A549 (cell line): ENCODE data around the gene ZNF655. TPM values are rescaled to one million over a fixed set of nuclear protein-coding genes. Genes with fewer than 3 reads are reported as not detected.

ENCODE experiments used
- ATAC-seq, 2 experiments: fragments of 200-7000 bp in 1 of 2; fragments of >200 bp in 1 of 2; cut with Nextera tagmentation in 1 of 2; cut with Tn5 transposase in 1 of 2; 3 replicates each; pipeline versions ENCODE4 v1.8.0 to v1.9.1; 2018 to 2020; ENCODE audit warnings: mild to moderate bottlenecking in 1 of 2, moderate library complexity in 1 of 2
- CTCF ChIA-PET: fragments of 300-600 bp; sonication (Branson Sonifier 250); formaldehyde crosslinking; extraction: SDS; loops from one replicate; lab custom pipeline; 2021; ENCODE audit warnings: antibody characterized with exemption, inconsistent platforms; lab: Yijun Ruan, JAX
- POLR2A ChIA-PET: fragments of 350-600 bp; formaldehyde crosslinking; extraction: SDS; loops from one replicate; lab custom pipeline; 2021; ENCODE audit warnings: antibody characterized with exemption, inconsistent platforms; lab: Yijun Ruan, JAX
- DNase-seq, 2 experiments: peaks; one replicate each; pipeline versions ENCODE4 v3.0.0 to v3.0.0-alpha.2; 2011 to 2016; ENCODE audit warnings: low read depth in 1 of 2, low spot score in 1 of 2
- FAIRE-seq: peaks from 2 replicates; lab custom pipeline; 2011; peaks lifted over from hg19 to GRCh38; lab: Jason Lieb, UNC
- H3K27ac ChIP-seq, 2 experiments: fragments of >200 bp; sonication (Bioruptor Twin); formaldehyde crosslinking; 3 replicates each; pipeline ENCODE4 v1.5.1; 2016 to 2017
- H3K4me1 ChIP-seq: fragments of >200 bp; sonication (Bioruptor Twin); formaldehyde crosslinking; 3 replicates; pipeline ENCODE4 v1.6.1; 2016
- H3K4me2 ChIP-seq: fragments of >200 bp; sonication (Bioruptor Twin); formaldehyde crosslinking; 3 replicates; pipeline ENCODE4 v1.6.1; 2016
- H3K4me3 ChIP-seq: fragments of >200 bp; sonication (Bioruptor Twin); formaldehyde crosslinking; 3 replicates; pipeline ENCODE4 v1.5.1; 2016
- H3K9me3 ChIP-seq: fragments of >200 bp; sonication (Bioruptor Twin); formaldehyde crosslinking; 3 replicates; pipeline ENCODE4 v1.6.1; 2016
- BHLHE40 ChIP-seq: IDR thresholded peaks from 2 replicates; pipeline ENCODE4 v1.6.1; 2012; ENCODE audit warnings: low read depth, low read length, inconsistent platforms
- CBX2 ChIP-seq: fragments of 200-600 bp; sonication (generic); IDR thresholded peaks from 2 replicates; pipeline ENCODE4 v1.6.1; 2016; ENCODE audit warnings: low read depth, mild to moderate bottlenecking, borderline replicate concordance
- CBX8 ChIP-seq: fragments of 200-600 bp; sonication (generic); IDR thresholded peaks from 2 replicates; pipeline ENCODE4 v1.6.1; 2016
- CHD2 ChIP-seq: fragments of 150-350 bp; IDR thresholded peaks from 2 replicates; pipeline ENCODE4 v1.6.1; 2014; ENCODE audit warnings: low read length; ENCODE audit not compliant: partially characterized antibody
- CHD4 ChIP-seq: fragments of 200-600 bp; sonication (generic); IDR thresholded peaks from 2 replicates; pipeline ENCODE4 v1.6.1; 2016; ENCODE audit warnings: antibody characterized with exemption, mild to moderate bottlenecking, borderline replicate concordance
- FOSL2 ChIP-seq, 2 experiments: fragments of 450-650 bp in 1 of 2; fragments of >200 bp in 1 of 2; sonication (Bioruptor Twin) in 1 of 2; formaldehyde crosslinking; IDR thresholded peaks; 2 replicates each; pipeline versions ENCODE4 v1.5.0 to v1.6.1; 2016 to 2020; ENCODE audit warnings: mild to moderate bottlenecking in 1 of 2, moderate library complexity in 1 of 2
- HEYL ChIP-seq: fragments of 250-450 bp; sonication (Bioruptor Pico); IDR thresholded peaks from 2 replicates; pipeline ENCODE4 v1.8.0; 2021; ENCODE audit warnings: mild to moderate bottlenecking, moderate library complexity
- HOXB13 ChIP-seq: fragments of 250-450 bp; sonication (Bioruptor Pico); IDR thresholded peaks from 2 replicates; pipeline ENCODE4 v1.5.0; 2020; ENCODE audit warnings: low read depth, mild to moderate bottlenecking, moderate library complexity
- HOXB5 ChIP-seq: fragments of 250-450 bp; sonication (Bioruptor Pico); IDR thresholded peaks from 2 replicates; pipeline ENCODE4 v1.5.0; 2020; ENCODE audit warnings: mild to moderate bottlenecking, moderate library complexity
- JUN ChIP-seq, 2 experiments: fragments of >200 bp; sonication (Bioruptor Twin); formaldehyde crosslinking; IDR thresholded peaks; 2 replicates in 1 of 2; 3 replicates in 1 of 2; pipeline ENCODE4 v1.6.1; 2016 to 2017
- JUNB ChIP-seq: fragments of >200 bp; sonication (Bioruptor Twin); formaldehyde crosslinking; IDR thresholded peaks from 2 replicates; pipeline ENCODE4 v1.6.1; 2016
- KDM1A ChIP-seq: fragments of 200-600 bp; sonication (generic); IDR thresholded peaks from 2 replicates; pipeline ENCODE4 v1.6.1; 2016; ENCODE audit warnings: low read depth, mild to moderate bottlenecking
- KDM5A ChIP-seq: fragments of 200-600 bp; sonication (generic); IDR thresholded peaks from 2 replicates; pipeline ENCODE4 v1.6.1; 2016; ENCODE audit warnings: antibody characterized with exemption, mild to moderate bottlenecking
- MYC ChIP-seq: IDR thresholded peaks from 2 replicates; pipeline ENCODE4 v1.6.1; 2012; ENCODE audit warnings: mild to moderate bottlenecking, inconsistent platforms, low read length, improper control_type of control experiment, borderline replicate concordance
- NFE2L2 ChIP-seq: fragments of 150-350 bp; conservative IDR thresholded peaks from 2 replicates; pipeline ENCODE4 v1.6.1; 2014; ENCODE audit warnings: low read length
- NPAS2 ChIP-seq: fragments of 250-450 bp; sonication (Bioruptor Pico); IDR thresholded peaks from 2 replicates; pipeline ENCODE4 v1.8.0; 2022; ENCODE audit warnings: mild to moderate bottlenecking, moderate library complexity, borderline replicate concordance
- NR3C1 ChIP-seq: fragments of >200 bp; sonication (Bioruptor Twin); formaldehyde crosslinking; IDR thresholded peaks from 3 replicates; pipeline ENCODE4 v1.6.1; 2017
- POLR2AphosphoS2 ChIP-seq: conservative IDR thresholded peaks from 2 replicates; pipeline ENCODE4 v1.6.1; 2012; ENCODE audit warnings: low read length, improper control_type of control experiment, inconsistent platforms
- RAD21 ChIP-seq, 2 experiments: fragments of >200 bp in 1 of 2; sonication (Bioruptor Twin) in 1 of 2; formaldehyde crosslinking in 1 of 2; IDR thresholded peaks in 1 of 2; conservative IDR thresholded peaks in 1 of 2; 2 replicates in 1 of 2; 3 replicates in 1 of 2; pipeline ENCODE4 v1.6.1; 2012 to 2018; ENCODE audit warnings: inconsistent platforms in 1 of 2
- RARB ChIP-seq: fragments of 250-450 bp; sonication (Bioruptor Pico); IDR thresholded peaks from 2 replicates; pipeline ENCODE4 v1.8.0; 2021; ENCODE audit warnings: mild to moderate bottlenecking, moderate library complexity
- RCOR1 ChIP-seq: fragments of 150-350 bp; IDR thresholded peaks from 2 replicates; pipeline ENCODE4 v1.6.1; 2014; ENCODE audit warnings: antibody characterized with exemption, low read length, low read depth
- RFX5 ChIP-seq: fragments of 450-650 bp; IDR thresholded peaks from 2 replicates; pipeline ENCODE4 v1.7.1; 2014; ENCODE audit warnings: antibody characterized with exemption, mild to moderate bottlenecking, moderate library complexity
- RNF2 ChIP-seq: fragments of 200-600 bp; sonication (generic); IDR thresholded peaks from 2 replicates; pipeline ENCODE4 v1.6.1; 2016; ENCODE audit warnings: low read depth, mild to moderate bottlenecking, antibody characterized with exemption, moderate library complexity, borderline replicate concordance
- TP53 ChIP-seq: fragments of 250-450 bp; sonication (Bioruptor Pico); IDR thresholded peaks from 2 replicates; pipeline ENCODE4 v1.5.0; 2021; ENCODE audit warnings: mild to moderate bottlenecking, moderate library complexity
- ZC3H11A ChIP-seq: fragments of 450-650 bp; IDR thresholded peaks from 2 replicates; pipeline ENCODE4 v1.6.1; 2014; ENCODE audit warnings: antibody characterized with exemption, mild to moderate bottlenecking
- ZFP36 ChIP-seq: fragments of 450-650 bp; IDR thresholded peaks from 2 replicates; pipeline ENCODE4 v1.6.1; 2014; ENCODE audit warnings: borderline replicate concordance; ENCODE audit not compliant: partially characterized antibody
- ZNF302 ChIP-seq: fragments of 250-450 bp; sonication (Bioruptor Pico); IDR thresholded peaks from 2 replicates; pipeline ENCODE4 v1.9.0; 2021; ENCODE audit warnings: inconsistent platforms, mild to moderate bottlenecking, moderate library complexity
- WGBS: methylation state at CpG from one replicate; pipeline ENCODE4 v1.1.6; 2017; ENCODE audit errors: missing lambda C conversion rate; 5-methylcytosine and 5-hydroxymethylcytosine counted together
- polyA plus RNA-seq, 4 experiments: library from polyadenylated mRNA; depleted of rRNA in 3 of 4; stranded (reverse); fragments of >200 nt; fragmentation: RNase III in 1 of 4; extraction: RNeasy Plus Mini Kit Qiagen cat#74134 plus additional on column Dnase treatment in 1 of 4; gene quantifications; 2 replicates in 3 of 4; 3 replicates in 1 of 4; pipeline ENCODE4 v1.2.3, GENCODE V29; 2011 to 2017
- TF ChIP-seq, protein P1 (sequence below): fragments of >200 bp; sonication (Bioruptor Twin); formaldehyde crosslinking; IDR thresholded peaks from 3 replicates; pipeline ENCODE4 v1.6.1; 2016
- TF ChIP-seq, protein P2 (sequence below): IDR thresholded peaks from 2 replicates; pipeline ENCODE4 v1.6.1; 2012; ENCODE audit warnings: low read depth, borderline replicate concordance
- TF ChIP-seq, protein P3 (sequence below): fragments of >200 bp; sonication (Bioruptor Twin); formaldehyde crosslinking; IDR thresholded peaks from 3 replicates; pipeline ENCODE4 v1.5.1; 2016
- TF ChIP-seq, protein P4 (sequence below): IDR thresholded peaks from 2 replicates; pipeline ENCODE4 v1.6.1; 2012

ZNF655 gene
- polyA plus RNA-seq, 2 of the 4 experiments (the other 2 are of a cell fraction), result 56.5 to 85.1 TPM

DNA sequence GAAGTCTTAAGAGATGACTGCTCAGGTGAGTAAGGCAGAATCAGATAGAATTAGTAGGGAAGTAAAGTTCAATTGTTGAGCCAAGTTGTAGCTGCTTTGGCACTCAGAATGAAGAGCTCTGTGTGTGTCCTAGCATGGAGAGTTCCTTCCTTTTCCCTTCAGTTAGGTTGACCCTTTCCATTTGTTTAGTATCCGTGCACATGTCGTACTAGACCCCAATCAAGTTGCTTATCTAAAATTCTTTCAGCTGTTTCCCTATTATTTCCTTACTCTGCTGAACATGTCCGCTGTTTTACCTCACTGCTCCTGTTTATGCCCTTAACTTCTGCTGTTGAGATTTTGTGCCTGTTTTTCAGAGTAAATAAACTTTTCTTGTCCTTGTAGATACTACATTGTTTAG is 13.3 kb downstream of the ZNF655 start:
- FAIRE-seq, result no peak
- POLR2A ChIA-PET, result no interaction called here

DNA sequence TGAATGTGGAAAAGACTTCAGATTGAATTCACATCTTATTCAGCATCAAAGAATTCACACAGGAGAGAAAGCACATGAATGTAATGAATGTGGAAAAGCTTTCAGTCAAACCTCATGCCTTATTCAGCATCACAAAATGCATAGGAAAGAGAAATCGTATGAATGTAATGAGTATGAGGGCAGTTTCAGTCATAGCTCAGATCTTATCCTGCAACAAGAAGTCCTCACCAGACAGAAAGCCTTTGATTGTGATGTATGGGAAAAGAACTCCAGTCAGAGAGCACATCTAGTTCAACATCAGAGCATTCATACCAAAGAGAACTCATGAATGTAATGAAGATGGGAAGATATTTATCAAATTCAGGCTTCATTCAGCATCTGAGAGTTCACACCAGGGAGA is 14.8 kb downstream of the ZNF655 start:
- ATAC-seq (no peak), DNase-seq (no peak), FAIRE-seq (no peak)
- H3K4me1 ChIP-seq, result no peaks in the 10 kb centered on the region
- no peaks in the 10 kb centered on the region for H3K9me3 ChIP-seq
- WGBS, result 92% methylated on average over 1 of the region's 1 CpG
- no peak overlapping the region for H3K4me2 ChIP-seq
- CTCF ChIA-PET, result no interaction called here
- no peak for TF ChIP-seq HOXB5
- no peak for TF ChIP-seq KDM1A
- TF ChIP-seq ZC3H11A, result no peak
- no peak for TF ChIP-seq CBX2
- TF ChIP-seq, protein P1, sequence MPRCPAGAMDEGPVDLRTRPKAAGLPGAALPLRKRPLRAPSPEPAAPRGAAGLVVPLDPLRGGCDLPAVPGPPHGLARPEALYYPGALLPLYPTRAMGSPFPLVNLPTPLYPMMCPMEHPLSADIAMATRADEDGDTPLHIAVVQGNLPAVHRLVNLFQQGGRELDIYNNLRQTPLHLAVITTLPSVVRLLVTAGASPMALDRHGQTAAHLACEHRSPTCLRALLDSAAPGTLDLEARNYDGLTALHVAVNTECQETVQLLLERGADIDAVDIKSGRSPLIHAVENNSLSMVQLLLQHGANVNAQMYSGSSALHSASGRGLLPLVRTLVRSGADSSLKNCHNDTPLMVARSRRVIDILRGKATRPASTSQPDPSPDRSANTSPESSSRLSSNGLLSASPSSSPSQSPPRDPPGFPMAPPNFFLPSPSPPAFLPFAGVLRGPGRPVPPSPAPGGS, result no peak
- no peak for TF ChIP-seq RARB
- TF ChIP-seq POLR2AphosphoS2, result no peak
- no peak for TF ChIP-seq ZFP36
- TF ChIP-seq RNF2, result no peak
- no peak for TF ChIP-seq CBX8
- TF ChIP-seq JUN (IDR thresholded peaks at IDR 0.05), result no peak
- TF ChIP-seq MYC, result no peak
- no peak for TF ChIP-seq FOSL2 (IDR thresholded peaks at IDR 0.05)
- TF ChIP-seq FOSL2 (CRISPR knock-in tag; IDR thresholded peaks at IDR 0.05), result no peak
- no peak overlapping the region for H3K27ac ChIP-seq
- POLR2A ChIA-PET, result no interaction called here
- no peak overlapping the region for H3K4me3 ChIP-seq

More for the DNA sequence above, 13.3 kb downstream of the ZNF655 start:
- no peaks in the 10 kb centered on the region for H3K4me1 ChIP-seq
- DNase-seq (no peak), ATAC-seq (no peak)
- CTCF ChIA-PET, result interaction anchor here (0.9 to 2.2 kb wide), 3 partner anchors 14 to 122 kb away, joined by 3 to 4 read pairs (median 4); no protein-coding TSS in a partner anchor
- no peaks in the 10 kb centered on the region for H3K9me3 ChIP-seq
- WGBS, result 94% methylated on average over 3 of the region's 3 CpGs
- H3K4me2 ChIP-seq, result no peak overlapping the region
- no peak overlapping the region for H3K27ac ChIP-seq
- TF ChIP-seq JUN (IDR thresholded peaks at IDR 0.05) (no peak), RCOR1 (no peak), NPAS2 (CRISPR knock-in tag) (no peak), ZNF302 (CRISPR knock-in tag) (no peak), TP53 (CRISPR knock-in tag) (no peak), NFE2L2 (no peak), POLR2AphosphoS2 (no peak), BHLHE40 (no peak), RNF2 (no peak), RARB (no peak)
- TF ChIP-seq, protein P2, sequence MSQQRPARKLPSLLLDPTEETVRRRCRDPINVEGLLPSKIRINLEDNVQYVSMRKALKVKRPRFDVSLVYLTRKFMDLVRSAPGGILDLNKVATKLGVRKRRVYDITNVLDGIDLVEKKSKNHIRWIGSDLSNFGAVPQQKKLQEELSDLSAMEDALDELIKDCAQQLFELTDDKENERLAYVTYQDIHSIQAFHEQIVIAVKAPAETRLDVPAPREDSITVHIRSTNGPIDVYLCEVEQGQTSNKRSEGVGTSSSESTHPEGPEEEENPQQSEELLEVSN, result no peak
- TF ChIP-seq, protein P3, sequence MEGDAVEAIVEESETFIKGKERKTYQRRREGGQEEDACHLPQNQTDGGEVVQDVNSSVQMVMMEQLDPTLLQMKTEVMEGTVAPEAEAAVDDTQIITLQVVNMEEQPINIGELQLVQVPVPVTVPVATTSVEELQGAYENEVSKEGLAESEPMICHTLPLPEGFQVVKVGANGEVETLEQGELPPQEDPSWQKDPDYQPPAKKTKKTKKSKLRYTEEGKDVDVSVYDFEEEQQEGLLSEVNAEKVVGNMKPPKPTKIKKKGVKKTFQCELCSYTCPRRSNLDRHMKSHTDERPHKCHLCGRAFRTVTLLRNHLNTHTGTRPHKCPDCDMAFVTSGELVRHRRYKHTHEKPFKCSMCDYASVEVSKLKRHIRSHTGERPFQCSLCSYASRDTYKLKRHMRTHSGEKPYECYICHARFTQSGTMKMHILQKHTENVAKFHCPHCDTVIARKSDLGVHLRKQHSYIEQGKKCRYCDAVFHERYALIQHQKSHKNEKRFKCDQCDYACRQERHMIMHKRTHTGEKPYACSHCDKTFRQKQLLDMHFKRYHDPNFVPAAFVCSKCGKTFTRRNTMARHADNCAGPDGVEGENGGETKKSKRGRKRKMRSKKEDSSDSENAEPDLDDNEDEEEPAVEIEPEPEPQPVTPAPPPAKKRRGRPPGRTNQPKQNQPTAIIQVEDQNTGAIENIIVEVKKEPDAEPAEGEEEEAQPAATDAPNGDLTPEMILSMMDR, result no peak
- H3K4me3 ChIP-seq, result no peak overlapping the region

DNA sequence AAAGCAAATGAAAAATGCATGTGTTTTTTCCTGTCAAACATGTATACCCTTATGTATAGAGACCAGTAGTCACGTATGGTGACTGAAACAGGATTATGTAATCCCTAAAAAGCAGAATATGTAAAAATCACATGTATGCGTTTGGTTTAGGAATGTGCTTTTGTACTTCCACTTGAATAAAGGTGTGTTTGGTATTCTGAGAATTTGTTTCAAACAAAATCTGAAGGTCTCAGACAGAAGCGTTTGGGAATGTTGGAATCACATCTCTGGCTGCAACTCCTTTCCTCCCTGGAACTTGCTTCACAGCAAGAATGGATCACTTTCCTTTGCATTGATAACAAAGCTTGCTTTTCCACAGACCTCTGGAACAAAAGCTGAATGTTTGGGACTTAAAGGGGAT is 17.8 kb downstream of the ZNF655 start:
- H3K9me3 ChIP-seq, result no peaks in the 10 kb centered on the region
- FAIRE-seq, result no peak
- no peak overlapping the region for H3K27ac ChIP-seq
- no peak for DNase-seq
- H3K4me1 ChIP-seq, result no peaks in the 10 kb centered on the region
- ChIA-PET CTCF (interaction anchor here (1.7 kb wide), 1 partner anchor 40 kb away, joined by 5 read pairs; the partner anchor contains the start of gene ZSCAN25), POLR2A (no interaction called here)
- no peak overlapping the region for H3K4me2 ChIP-seq
- TF ChIP-seq JUN (IDR thresholded peaks at IDR 0.05) (no peak), CHD4 (no peak), RAD21 (conservative IDR thresholded peaks at IDR 0.05 in 1 of 2, IDR thresholded peaks at IDR 0.05 in 1 of 2) (no peak), NR3C1 (no peak), RFX5 (no peak), JUNB (no peak), KDM5A (no peak), CHD2 (no peak), HEYL (CRISPR knock-in tag) (no peak), HOXB13 (CRISPR knock-in tag) (no peak)
- TF ChIP-seq, protein P4, sequence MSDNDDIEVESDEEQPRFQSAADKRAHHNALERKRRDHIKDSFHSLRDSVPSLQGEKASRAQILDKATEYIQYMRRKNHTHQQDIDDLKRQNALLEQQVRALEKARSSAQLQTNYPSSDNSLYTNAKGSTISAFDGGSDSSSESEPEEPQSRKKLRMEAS, result no peak
- TF ChIP-seq, protein P1, result no peak
- H3K4me3 ChIP-seq, result no peak overlapping the region
- WGBS, result 84% methylated on average over 3 of the region's 3 CpGs
- ATAC-seq, result no peak
